ENCODE measurements around the gene GPD1. TPM values are rescaled to one million over a fixed set of nuclear protein-coding genes. Genes with fewer than 3 reads are reported as not detected.

GPD1 gene
- total RNA-seq, 1 donor = 0.36 TPM

- TF ChIP-seq CTCF (IDR thresholded peaks at IDR 0.05; ENCODE audit: insufficient read depth, low read length) = no peak
- DNase-seq (ENCODE audit: low read depth) = no peak
- H3K4me3 ChIP-seq (ENCODE audit: low read depth, low read length) = no peak overlapping the region
Observed at GRCh38 chr12:50157259-50157658, 53.5 kb downstream of the GPD1 start.

GRCh38 chr12:50160643-50161042 lies 56.8 kb downstream of the GPD1 start:
- H3K4me3 ChIP-seq (ENCODE audit: low read depth, low read length) = no peak overlapping the region
- DNase-seq (ENCODE audit: low read depth) = no peak
- no peak for TF ChIP-seq CTCF (IDR thresholded peaks at IDR 0.05; ENCODE audit: insufficient read depth, low read length)

Other genes starting within 250 kb of the GPD1 start
- gene FAIM2, start 200.1 kb upstream of the GPD1 start, total RNA-seq (ENCODE audit: low replicate concordance) = 12.9 and 13.8 TPM in 2 replicates
- gene AQP2, start 153.3 kb upstream of the GPD1 start, total RNA-seq (ENCODE audit: low replicate concordance) = not detected in 2 replicates
- 0.72 and 2.4 TPM in 2 replicates for gene AQP5, start 142.1 kb upstream of the GPD1 start, total RNA-seq (ENCODE audit: low replicate concordance)
- gene AQP6, start 131.1 kb upstream of the GPD1 start, total RNA-seq (ENCODE audit: low replicate concordance) = 0.09 TPM in 1 of 2 replicates, not detected in the other
- 18.6 and 88.1 TPM in 2 replicates for gene RACGAP1, start 78.5 kb upstream of the GPD1 start, total RNA-seq (ENCODE audit: low replicate concordance)
- gene ASIC1, start 46.4 kb upstream of the GPD1 start, total RNA-seq (ENCODE audit: low replicate concordance) = 4.9 and 5.2 TPM in 2 replicates
- 33.4 and 49.0 TPM in 2 replicates for gene SMARCD1, start 18.7 kb upstream of the GPD1 start, total RNA-seq (ENCODE audit: low replicate concordance)
- gene COX14, start 8.2 kb downstream of the GPD1 start, total RNA-seq (ENCODE audit: low replicate concordance) = 12.5 and 36.4 TPM in 2 replicates
- 20.0 and 32.7 TPM in 2 replicates for gene CERS5, start 63.4 kb downstream of the GPD1 start, total RNA-seq (ENCODE audit: low replicate concordance)
- gene LIMA1, start 179.5 kb downstream of the GPD1 start, total RNA-seq (ENCODE audit: low replicate concordance) = 156 and 229 TPM in 2 replicates

All from fibroblast of the aortic adventitia (primary cell).